Activated CD4-positive, alpha-beta T cell treated with anti-CD3 and anti-CD28 coated beads, Interleukin-2, amount 50 U/mL, for 24 hours (primary cell): Measurements from ENCODE around the gene MTUS2.

Experiments
- DNase-seq, 2 donors: peaks; one replicate each; pipeline ENCODE4 v3.0.0-alpha.2; 2020; ENCODE audit warnings: low read depth in 1 of 2, low spot score in 1 of 2

Gene MTUS2

GRCh38 chr13:29436721-29437280 is 616.7 kb downstream of the MTUS2 start:
- DNase-seq = no peak

DNA sequence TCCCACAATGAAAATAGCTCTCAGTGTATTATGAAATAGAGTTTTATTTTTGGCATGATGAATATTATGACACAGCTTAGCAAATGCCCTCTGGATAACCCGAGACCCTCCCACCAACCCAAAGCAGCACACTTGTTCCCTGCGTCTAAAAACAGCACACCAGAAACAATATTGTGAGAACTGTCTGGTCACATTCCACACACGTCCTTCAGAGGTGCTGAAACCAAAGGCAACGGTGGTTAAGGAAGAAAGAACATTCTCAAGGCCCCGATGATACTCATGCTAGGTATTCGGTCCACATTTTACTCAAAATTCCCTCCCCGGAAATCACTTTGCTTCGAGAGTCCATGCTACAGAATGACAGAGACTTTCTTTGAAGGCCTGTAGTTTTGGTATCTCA is 618.6 kb downstream of the MTUS2 start:
- DNase-seq = no peak

GRCh38 chr13:29439601-29440388 is 619.7 kb downstream of the MTUS2 start:
- no peak for DNase-seq

DNA sequence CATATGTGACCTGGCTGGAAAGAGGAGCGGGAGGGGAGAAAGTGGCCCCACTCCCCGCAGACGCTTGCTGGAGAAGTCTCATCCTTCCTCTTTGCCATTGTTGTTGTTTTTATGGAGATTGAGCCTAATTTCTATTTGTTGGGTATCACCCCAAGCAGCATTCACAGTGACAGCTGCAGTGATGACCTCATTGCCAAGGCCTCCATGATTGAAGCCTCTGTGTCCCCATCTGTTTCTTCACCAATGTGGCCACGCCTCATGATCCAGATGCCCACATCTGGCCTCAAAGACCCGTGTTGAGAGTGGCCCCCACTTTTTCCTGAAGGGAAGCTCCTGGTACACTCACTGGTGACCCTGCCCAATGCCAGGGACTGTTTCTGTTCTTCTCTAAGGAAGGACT is 621.2 kb downstream of the MTUS2 start:
- DNase-seq = no peak

DNA sequence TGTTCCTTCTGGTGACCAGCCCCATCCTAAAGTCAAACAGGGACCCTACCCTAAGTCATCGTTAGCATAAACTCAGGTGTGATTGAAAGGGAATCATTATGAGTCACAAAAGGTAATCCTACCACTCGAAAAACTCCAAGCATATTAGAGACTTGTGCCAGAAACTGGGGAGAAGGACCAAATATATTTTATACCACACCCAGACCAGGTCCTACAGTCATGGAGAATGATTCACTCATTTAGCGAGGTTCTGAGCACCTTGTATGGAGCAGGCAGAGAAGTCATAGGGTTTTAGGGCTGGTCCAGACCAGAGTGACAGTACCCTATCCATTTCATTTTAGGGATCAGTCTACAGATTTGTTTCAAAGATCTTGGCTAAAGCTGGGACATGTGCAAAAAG is 625.9 kb downstream of the MTUS2 start:
- DNase-seq = no peak

GRCh38 chr13:29448174-29448573 is 628.0 kb downstream of the MTUS2 start:
- DNase-seq = no peak

DNA sequence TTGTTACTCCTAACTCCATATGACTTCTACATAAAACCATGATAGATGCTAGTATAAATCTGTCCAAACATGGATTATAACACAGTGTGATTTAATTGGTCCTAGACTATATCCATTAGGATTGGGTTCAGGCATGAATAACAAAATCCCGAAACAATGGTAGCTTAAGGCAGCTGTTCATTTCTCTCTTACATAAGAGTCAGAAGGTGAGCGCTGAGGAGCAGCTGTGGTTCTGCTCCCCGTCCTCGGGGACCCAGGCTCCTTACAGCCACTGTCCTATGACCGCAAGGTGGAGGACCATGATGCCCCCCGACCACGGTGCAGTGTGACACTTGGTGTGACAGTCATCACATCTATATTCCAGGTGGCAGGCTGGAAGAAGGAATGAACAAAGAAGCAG is 629.6 kb downstream of the MTUS2 start:
- DNase-seq = no peak

DNA sequence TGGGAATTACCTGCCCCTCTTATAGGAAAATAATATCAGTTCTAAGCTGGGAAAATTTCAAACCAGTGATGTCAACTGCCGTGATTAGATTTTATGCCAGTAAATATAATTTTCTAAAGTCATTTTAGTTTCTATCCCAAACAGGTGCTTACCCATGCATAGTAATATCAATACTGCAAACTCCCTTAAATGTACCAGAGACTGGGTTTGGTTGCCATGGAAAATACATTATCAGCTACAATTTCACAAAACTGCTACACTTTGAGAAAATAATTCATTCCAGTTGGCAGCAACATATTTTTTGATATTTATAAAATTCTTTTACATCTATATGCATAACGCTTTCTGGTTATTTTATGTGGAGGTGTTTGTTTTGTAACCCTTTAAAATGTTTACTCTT is 631.8 kb downstream of the MTUS2 start:
- no peak for DNase-seq

GRCh38 chr13:29452773-29453616 is 632.9 kb downstream of the MTUS2 start:
- DNase-seq = no peak

DNA sequence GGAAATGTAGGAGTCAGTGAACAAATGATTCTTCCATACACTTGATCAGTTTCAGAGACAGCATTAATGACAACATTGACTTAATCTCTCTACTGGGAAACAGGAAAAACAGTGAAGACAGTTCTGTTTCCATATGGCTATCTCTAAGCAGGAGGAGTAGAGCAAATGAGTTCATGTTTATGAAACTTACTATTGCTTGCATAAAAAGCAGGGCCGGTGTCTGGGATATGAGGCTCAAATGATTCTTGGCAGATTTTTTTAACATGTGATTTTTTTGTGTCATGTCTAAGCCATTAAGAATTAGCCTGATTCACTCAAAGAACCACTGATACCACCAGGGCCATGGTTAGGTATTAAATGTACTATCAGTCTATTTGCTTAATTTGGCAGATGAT is 633.5 kb downstream of the MTUS2 start:
- DNase-seq = no peak

- DNase-seq = no peak
These were observed 634.9 kb downstream of the MTUS2 start for GRCh38 chr13:29454931-29455481.

GRCh38 chr13:29456419-29456818 is 636.3 kb downstream of the MTUS2 start:
- DNase-seq = no peak

DNA sequence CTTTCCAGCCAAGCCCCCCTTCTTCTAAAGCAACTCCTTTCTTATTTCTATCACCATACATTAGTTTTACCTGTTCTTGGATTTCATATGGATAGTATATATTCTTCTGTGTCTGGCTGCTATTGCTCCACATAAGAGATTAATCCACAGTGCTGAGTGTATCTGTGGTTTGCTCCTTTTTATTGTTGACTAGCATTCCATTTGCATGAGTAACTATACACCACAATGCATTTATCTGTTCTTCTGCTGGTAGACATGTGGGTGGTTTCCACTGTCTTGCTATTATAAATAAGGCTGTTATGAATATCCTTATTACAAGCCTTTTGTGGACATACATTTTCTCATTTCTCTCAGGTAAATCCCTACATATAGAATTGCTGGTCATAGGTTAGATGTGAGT is 637.2 kb downstream of the MTUS2 start:
- no peak for DNase-seq

GRCh38 chr13:29458419-29458818 is 638.3 kb downstream of the MTUS2 start:
- DNase-seq = no peak

DNA sequence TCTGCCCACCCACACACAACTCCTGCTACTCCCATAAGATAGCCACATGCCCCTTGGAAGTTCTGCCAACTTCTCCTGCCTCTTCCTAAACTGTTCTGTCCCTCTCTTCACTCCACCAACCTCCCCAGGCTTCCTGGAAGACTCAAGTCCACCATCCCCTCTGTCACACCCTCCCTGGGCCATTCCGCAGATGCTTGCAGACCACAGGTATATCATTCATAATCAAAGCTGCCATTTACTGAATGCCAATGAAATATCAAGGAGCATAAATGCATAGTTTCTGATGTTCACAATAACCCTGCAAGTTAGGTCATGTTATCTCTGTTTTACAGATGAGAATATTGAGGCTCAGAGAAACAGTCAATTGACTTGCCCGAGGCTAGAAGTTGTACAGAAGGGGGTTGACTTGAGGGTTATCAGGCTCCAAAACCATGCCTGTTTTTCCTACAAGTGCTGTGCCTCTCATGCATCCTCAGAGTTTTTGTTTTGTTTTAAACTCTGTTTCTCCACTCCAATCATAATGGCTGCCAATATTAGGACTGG is 639.7 kb downstream of the MTUS2 start:
- no peak for DNase-seq

- no peak for DNase-seq
These were observed 644.1 kb downstream of the MTUS2 start for GRCh38 chr13:29464105-29464679.

DNA sequence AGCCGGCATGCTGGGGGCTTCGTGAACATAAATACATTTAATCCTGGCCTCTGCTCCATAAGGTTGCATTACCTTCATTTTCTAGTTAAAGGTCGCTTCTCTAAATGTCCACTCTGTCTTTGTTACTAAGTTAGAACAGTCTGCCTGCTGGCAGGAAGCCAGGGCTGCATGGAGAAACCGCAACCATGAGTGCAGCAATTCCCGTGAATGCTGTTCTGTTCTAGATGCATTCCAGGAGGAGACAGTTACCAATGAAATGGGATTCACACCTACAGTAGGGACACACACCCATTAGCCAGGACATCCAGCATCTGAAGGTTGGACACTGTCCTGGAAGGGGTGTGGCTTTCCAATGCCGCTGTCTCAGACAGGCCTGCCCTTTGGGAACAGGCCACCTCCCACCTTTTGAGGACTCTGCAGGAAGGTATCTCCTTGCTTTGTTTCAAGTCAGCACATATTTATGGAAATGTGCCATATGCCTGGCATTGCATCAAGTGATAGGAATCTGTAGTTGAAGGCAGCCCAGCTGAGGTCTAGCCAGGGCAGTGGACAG is 645.7 kb downstream of the MTUS2 start:
- no peak for DNase-seq

DNA sequence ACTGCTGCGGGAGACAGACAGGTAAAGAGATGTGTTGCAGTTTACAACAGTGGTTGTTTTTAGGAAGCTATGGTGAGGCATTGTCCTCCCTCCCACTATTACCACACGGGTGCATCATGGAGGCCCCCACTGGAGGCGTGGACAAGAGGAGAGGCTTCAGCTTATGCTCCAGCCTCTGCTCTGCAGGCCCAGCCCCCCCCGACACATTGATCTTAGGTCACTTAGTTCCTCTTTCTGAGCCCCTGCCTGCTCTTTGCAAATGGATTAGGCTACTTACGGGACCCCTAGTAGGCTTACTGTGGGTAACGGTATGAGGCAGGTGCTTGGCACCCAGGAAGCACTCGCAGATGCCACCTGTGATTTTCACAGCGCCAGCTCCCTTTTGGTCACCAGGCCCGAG is 651.4 kb downstream of the MTUS2 start:
- no peak for DNase-seq

DNA sequence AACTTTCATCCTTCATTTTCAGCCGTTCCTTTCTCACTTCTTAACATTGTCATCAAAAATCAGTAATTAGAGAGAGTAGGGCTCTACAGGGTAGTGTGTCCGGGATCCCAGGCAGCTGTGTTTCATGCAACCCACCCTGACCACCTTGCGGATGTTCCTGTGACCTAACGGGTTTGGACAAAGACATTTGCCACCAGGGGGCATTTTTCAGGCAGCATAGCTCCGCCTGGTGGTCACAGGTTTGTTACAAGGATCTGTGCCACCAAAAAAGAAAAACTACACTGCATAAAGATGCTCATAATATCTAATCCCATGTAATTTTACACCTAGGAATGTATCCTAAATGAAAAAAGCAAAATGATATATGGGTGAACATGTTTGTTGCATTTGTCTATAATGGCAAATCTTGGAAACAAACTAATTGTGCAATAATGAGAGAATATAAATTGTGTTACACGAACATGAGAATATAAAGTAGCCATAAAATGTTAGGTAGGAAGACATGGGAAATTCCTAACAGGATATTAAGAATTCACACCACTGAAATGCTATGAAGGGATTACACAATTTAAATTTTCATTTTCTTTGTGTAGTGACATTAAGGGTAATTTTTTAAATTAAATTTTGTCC is 652.3 kb downstream of the MTUS2 start:
- DNase-seq = peak in 1 of 2 donors; percentile 41

GRCh38 chr13:29473166-29473565 is 653.0 kb downstream of the MTUS2 start:
- DNase-seq = no peak
